Iris pigment epithelial cell (primary cell): Measurements from ENCODE around the gene FBLN2.

Source experiments
- DNase-seq: peaks from one replicate; pipeline ENCODE4 v3.0.0-alpha.2; 2011; ENCODE audit warnings: low read depth

Gene FBLN2

DNA sequence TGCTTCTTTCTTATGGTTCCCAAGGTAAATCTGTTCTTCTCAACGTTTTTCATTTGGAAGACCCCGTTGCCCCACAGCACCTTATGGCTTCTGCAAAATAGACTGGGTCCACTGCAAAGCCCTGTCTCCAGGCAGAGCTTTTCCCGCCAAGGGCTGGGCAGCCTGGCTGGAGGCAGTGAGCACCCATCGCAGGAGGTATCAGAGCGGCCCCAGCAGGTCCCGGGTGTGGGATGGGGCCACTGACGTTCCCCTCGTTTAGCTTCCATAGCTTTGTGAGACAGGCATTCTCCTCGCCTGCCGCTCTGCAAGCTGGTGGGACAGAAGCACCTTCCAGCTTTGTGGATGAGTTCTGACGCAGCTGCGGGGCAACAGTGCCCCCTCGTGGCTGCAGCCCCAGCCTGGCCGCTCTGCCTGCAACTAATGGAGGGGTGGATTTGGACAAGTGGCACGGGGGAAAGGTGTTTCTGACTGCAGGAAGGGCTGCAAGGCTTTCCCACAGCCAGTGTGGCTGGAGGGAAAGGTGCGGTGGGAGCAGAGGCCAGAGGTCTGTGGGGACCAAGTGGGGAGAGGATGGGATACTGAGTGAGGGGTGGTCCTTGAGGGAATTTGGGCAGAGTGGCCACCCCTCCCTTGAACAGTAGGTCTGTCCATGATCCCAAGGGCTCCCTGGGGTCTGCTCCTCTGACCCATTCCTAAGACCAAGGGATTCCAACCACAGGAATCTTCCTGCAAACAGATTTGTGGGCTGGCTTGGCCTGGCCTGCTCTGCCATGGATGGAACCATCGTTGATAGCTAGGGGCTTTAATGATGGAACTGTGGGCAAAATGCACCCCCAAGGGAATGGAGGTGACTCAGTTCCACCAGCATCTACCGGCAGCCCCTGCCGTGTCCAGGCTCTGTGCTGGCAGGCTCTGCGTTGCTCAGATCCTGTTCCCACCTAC is 99.4 kb downstream of the FBLN2 start:
- DNase-seq: peak; percentile 74

DNA sequence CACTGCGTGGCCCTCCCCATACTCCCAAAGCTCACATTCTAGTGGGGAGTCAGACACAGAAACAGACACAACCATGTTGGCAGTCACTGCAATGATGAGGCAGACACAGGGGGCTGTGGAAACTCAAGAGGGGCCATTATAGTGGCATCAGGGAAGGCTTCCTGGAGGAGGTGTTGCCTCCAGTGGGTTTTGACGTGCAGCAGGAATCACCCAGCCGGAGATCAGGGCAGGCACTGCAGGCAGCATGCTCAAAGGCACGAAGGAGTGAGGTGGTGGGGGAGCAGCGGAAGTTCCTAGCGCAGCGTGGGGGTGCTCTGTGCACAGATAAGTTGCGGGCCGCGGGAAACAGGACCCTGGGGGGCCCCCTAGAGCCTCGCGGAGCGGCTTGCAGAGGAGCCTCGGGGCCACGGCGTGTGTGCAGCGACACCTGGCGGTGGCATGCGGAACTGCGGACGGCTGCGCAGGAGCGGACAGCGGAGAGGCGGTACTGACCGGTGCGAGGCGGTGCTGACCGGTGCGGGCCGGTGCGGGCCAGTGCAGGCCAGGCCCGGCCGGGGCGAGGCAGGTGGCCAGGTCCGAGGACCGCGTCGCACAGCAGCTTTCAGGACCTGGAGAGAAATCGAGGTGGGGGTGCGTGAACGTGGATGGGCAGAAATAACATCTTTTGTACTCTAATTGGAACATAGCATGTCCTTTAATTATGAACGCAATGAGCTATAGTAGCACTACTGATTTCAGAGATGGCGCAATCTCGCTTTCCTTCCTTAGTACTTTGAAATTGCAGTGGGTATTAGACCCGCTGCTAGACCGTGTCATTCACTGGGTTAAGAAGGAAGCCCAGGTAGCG is 101.5 kb downstream of the FBLN2 start:
- peak; percentile 66 for DNase-seq

- no peak for DNase-seq
Observed at GRCh38 chr3:13651057-13651400, 102.1 kb downstream of the FBLN2 start.

- DNase-seq: no peak
Observed at GRCh38 chr3:13651775-13652428, 103.0 kb downstream of the FBLN2 start.

- DNase-seq: no peak
Observed at GRCh38 chr3:13652728-13653127, 103.8 kb downstream of the FBLN2 start.

GRCh38 chr3:13653631-13654279 is 104.8 kb downstream of the FBLN2 start:
- DNase-seq: no peak

DNA sequence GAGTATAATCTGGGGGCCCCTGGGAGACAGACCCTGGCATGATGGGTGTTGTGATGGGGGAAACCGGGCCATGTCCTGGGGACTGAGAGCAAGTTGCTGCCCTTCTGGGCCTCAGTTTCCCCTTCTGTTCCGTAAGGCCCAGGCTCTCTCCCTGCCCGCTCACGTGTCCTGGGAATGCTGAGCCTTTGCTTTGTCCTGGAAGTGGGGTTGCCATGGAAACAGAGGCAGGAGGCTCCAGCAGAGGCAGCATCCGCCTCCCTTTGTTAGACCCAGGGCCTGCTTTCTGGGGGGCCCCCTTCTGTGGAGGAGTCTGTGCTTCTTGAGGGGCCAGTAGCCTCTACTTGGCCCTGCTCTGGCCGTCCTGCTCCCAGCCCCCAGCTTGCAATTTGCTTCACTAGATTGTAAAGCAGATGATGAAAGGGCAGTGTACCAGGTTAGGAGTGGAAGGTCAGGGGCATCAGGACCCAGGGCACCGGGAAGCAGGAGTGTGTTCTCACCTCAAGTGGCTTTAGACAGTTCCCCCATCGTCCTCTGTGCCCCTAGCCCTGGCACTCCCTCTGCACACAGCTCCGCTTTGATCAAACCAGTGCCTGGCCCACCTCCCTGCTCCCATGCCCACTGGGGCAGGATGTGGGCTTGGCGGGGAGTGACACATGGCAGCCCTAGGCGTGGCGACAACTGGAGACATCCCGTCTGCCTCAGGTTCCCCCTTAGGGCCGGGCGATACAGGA is 105.6 kb downstream of the FBLN2 start:
- no peak for DNase-seq

DNA sequence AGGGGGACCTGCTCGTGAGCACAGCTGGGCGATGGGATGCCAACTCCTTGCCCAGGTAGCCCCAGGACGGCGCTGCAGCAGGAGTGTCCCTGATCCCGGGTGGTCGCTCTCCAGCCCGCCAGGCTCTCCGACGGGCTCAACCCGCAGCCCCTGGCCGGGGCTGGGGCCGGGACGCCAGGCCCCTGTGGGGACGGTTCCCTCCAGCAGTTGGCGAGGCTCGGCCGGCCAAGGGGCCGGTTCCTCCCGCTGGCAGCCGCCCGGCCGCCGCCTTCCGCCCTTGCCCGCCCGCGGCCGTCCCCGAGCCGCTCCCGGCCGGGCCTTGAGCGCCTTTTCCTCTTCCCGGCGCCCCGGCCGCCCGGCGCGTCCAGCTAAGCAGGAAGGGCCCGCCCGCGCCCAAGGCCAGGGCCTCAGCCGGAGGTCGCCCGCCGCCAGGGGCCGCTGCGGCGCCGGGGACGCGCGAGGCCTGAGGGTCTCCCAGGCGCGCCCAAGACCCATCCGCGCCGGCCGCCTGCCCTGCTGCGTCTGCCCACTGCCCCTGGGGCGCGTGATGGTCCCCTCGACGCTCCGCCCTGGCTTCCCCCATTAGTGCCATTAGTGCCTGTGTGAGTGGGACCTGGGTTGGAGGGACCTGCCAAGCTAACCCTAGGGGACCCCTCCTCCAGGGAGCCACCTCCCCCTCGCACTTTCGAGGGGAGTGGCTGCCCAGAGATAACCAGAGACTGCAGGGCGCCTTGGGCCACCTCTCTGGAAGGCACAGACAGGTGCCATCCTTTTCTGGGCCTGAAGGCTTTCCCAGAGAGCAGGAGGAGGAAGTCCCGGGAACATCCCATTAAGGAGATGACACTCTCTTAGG is 106.4 kb downstream of the FBLN2 start:
- DNase-seq: peak; percentile 29

DNA sequence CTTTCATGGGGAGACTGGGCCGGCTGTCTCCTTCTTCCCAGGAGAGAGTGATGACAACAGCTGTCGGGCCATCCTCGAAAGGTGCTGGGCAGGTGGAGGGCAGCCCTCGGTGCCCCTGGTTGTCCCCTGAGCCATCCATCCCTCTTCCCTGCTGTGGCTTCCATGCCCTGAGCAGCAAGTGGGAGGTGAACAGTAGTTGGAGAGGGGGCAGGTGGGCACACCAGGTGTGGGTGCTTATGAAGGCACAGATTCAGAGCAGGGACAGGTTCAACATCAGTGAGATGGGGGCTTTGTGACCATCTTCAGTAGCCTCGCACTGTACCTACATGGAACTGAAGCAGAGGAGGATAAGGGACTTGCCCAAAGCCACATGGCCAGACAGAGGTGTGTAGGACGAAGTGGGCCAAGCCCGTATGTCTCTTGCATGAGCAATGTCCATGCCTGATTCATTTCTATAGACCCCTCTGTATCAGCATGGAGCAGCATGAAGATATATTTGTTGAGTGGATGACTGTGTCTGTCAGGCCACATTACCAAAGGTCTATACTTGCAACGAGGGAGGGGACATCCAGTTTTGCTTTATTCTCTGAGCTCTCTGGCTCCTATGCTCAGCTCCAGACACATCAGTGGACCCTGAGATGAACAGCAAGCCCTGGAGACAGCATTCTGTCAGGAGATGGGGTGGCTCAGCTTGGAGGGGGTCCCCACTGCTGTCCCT is 107.8 kb downstream of the FBLN2 start:
- no peak for DNase-seq

- DNase-seq: peak; percentile 44
Observed at GRCh38 chr3:13657660-13658435, 108.9 kb downstream of the FBLN2 start.

DNA sequence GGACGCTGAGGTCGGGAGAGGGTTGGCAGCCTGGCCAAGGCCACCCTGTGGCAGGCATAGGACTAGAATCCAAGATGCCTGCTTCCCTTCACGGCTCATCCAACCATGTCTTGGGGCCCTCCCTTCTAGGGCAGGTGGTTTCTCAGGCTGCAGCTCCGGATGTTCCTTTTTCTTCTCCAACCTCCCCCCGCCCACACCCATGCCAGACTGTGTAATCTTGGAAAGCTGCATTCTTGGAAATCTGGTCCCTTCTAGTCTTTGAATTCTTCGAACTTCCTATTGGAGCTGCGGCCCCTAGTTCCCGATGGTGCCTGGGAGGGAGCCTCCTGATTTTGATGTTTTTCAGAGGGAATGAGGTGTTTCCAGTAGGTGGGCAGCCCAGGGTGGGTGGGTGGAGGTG is 109.8 kb downstream of the FBLN2 start:
- no peak for DNase-seq

DNA sequence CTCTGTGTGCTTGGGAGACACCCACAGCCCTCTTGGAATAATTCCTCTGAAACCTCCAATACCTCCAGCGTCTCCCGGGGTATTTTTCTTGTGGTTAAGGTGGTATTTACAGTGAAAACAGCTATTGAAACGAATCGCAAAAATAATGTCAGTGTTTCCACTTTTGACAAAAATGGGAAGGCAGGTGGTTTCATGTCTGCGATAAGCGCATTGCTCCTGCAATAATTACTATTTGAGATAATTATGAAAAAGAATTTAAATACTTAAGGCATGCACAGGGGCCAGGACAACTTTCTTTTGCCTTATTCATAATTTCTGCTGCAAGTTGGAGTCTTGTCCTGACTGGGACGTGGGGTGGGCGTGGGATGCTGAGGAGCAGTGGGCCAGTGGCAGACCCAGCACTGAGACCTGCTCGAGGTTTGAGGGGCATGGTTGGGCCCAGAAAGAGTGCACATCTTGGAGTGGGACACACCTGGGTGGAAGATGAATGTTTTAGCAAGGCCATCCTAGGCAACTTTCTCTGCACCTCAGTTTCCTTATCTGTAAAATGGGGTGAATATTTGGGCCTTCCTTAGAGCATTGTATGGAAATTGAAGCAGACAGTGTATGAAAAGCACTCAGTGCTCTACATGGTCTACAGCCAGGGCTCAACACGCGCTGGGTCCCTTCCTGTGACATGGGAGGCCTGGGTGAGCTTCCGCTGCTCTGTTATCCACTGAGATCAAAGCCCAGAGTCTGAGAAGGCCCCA is 110.5 kb downstream of the FBLN2 start:
- DNase-seq: no peak

DNA sequence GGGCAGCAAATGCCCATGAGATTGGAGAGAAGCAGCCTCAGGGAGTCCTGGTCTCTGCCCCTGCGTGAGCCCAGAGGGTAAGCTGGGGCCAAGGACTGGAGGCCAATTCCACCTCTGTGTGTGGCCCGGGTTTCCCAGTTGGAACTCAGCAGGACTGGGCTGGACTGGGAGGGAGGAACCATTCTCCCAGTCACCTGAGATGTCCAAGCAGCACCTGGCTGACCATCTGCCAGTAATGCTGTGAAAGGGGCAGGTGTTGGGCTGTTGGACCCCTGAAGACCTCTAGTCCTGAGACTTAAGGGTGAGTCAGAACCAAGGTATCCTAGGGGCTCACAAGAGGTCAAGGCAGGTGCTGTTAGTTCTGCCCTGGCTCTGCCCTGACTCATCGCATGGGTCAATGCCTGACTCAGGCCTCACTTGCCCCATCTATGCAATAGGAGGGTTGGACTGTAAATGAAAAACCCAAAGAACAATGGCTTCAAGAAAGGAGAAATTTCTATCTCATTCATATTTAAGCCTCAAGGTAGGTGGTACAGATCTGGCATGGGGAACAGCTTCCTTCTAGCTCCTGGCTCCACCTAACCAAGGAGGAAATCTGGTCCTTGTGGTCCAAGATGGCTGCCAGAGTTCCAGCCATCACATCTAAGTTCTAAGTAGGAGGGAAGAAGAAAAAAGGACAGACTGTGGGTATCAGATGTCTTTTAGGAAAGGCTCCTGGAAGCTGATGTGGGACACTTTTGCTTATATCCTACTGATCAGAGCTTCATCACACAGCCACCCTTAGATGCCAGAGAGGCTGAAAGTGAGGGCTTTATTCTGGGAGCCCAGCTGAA is 111.3 kb downstream of the FBLN2 start:
- DNase-seq: no peak

GRCh38 chr3:13661121-13661520 is 112.2 kb downstream of the FBLN2 start:
- DNase-seq: no peak

- DNase-seq: no peak
Observed at GRCh38 chr3:13662238-13662847, 113.4 kb downstream of the FBLN2 start.

GRCh38 chr3:13663781-13664535 is 115.0 kb downstream of the FBLN2 start:
- DNase-seq: no peak
